HG03520 (cell line): ENCODE results near the gene CDIP1.

ENCODE experiments used
- ATAC-seq: cut with Tn5 transposase; IDR thresholded peaks from one replicate; pipeline ENCODE4 v1.9.1; 2021; ENCODE audit warnings: mild to moderate bottlenecking, moderate library complexity; ENCODE audit not compliant: unreplicated experiment

Gene CDIP1

DNA sequence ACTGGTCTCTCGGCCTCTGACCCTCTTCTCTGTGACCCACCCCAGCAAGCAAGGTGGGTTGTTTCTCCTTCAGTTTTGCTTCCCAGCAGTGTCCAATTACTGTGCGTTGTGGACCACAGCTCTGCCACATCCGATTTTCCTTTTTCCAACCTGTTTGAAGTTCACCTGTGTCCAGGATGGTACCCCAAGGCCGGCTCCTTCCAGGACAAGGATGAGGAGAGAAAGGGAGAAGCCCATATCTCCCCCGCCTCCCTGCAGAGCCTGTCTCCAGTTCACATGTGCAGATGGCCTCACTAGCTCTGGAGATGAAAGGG is 77.7 kb downstream of the CDIP1 start:
- no peak for ATAC-seq
